H9 (cell line): ENCODE data around the gene UNK. TPM values are rescaled to one million over a fixed set of nuclear protein-coding genes. Genes with fewer than 3 reads are reported as not detected.
A peak's percentile ranks its signal among the peaks of the same experiment; 100 is the strongest.

Source experiments
- DNase-seq: peaks from one replicate; pipeline ENCODE4 v3.0.0-alpha.2; 2017
- H2AFZ ChIP-seq: one replicate; pipeline ENCODE4 v1.6.1; 2013; ENCODE audit warnings: mild to moderate bottlenecking, low read length, control low read depth, moderate library complexity
- H2AK5ac ChIP-seq: 2 replicates; pipeline ENCODE4 v1.6.1; 2013; ENCODE audit warnings: low read length, control low read depth, mixed read lengths; ENCODE audit not compliant: insufficient read length
- H2BK120ac ChIP-seq: one replicate; pipeline ENCODE4 v1.6.1; 2013; ENCODE audit warnings: low read depth, mild to moderate bottlenecking, low read length, control low read depth, inconsistent platforms; ENCODE audit not compliant: poor library complexity, severe bottlenecking
- H2BK12ac ChIP-seq: 2 replicates; pipeline ENCODE4 v1.6.1; 2013; ENCODE audit warnings: low read length, control low read depth, mixed read lengths, low read depth; ENCODE audit not compliant: insufficient read length
- H2BK15ac ChIP-seq: 2 replicates; pipeline ENCODE4 v1.6.1; 2013; ENCODE audit warnings: low read depth, low read length, control low read depth
- H2BK20ac ChIP-seq: one replicate; pipeline ENCODE4 v1.6.1; 2013; ENCODE audit warnings: low read depth, mild to moderate bottlenecking, low read length, control low read depth, inconsistent platforms; ENCODE audit not compliant: poor library complexity, severe bottlenecking
- H2BK5ac ChIP-seq: 2 replicates; pipeline ENCODE4 v1.6.1; 2013; ENCODE audit warnings: low read length, control low read depth, mixed read lengths; ENCODE audit not compliant: insufficient read length
- H3K14ac ChIP-seq: 2 replicates; pipeline ENCODE4 v1.6.1; 2013; ENCODE audit warnings: low read length, control low read depth; ENCODE audit not compliant: insufficient read depth
- H3K18ac ChIP-seq: 2 replicates; pipeline ENCODE4 v1.6.1; 2013; ENCODE audit warnings: low read depth, mild to moderate bottlenecking, mixed read lengths, low read length, control low read depth; ENCODE audit not compliant: insufficient read length
- H3K23ac ChIP-seq: 2 replicates; pipeline ENCODE4 v1.6.1; 2013; ENCODE audit warnings: low read length, control low read depth, mixed read lengths, low read depth; ENCODE audit not compliant: insufficient read length
- H3K23me2 ChIP-seq: 2 replicates; pipeline ENCODE4 v1.6.1; 2013; ENCODE audit warnings: low read depth, mild to moderate bottlenecking, mixed read lengths, low read length, control low read depth; ENCODE audit not compliant: insufficient read length, poor library complexity, severe bottlenecking
- H3K27ac ChIP-seq: 2 replicates; pipeline ENCODE4 v1.5.1; 2013; ENCODE audit warnings: low read length, control low read depth, mixed read lengths, low read depth; ENCODE audit not compliant: insufficient read length
- H3K27me3 ChIP-seq: 2 replicates; pipeline ENCODE4 v1.6.1; 2013; ENCODE audit warnings: low read length, control low read depth, inconsistent platforms; ENCODE audit not compliant: insufficient read depth
- H3K4ac ChIP-seq: 2 replicates; pipeline ENCODE4 v1.6.1; 2013; ENCODE audit warnings: low read depth, mild to moderate bottlenecking, control low read depth, inconsistent platforms, low read length, moderate library complexity
- H3K4me1 ChIP-seq: 2 replicates; pipeline ENCODE4 v1.6.1; 2013; ENCODE audit warnings: low read length, control low read depth, inconsistent platforms; ENCODE audit not compliant: insufficient read depth
- H3K4me2 ChIP-seq: 2 replicates; pipeline ENCODE4 v1.6.1; 2013; ENCODE audit warnings: low read length, control low read depth, mixed read lengths; ENCODE audit not compliant: insufficient read length, insufficient read depth
- H3K56ac ChIP-seq: 2 replicates; pipeline ENCODE4 v1.6.1; 2013; ENCODE audit warnings: low read depth, mild to moderate bottlenecking, mixed read lengths, low read length, control low read depth; ENCODE audit not compliant: insufficient read length
- H3K79me1 ChIP-seq: 2 replicates; pipeline ENCODE4 v1.6.1; 2013; ENCODE audit warnings: low read depth, mild to moderate bottlenecking, moderate library complexity, low read length, control low read depth, inconsistent platforms; ENCODE audit not compliant: insufficient read depth, poor library complexity, severe bottlenecking
- H3K79me2 ChIP-seq: 2 replicates; pipeline ENCODE4 v1.6.1; 2013; ENCODE audit warnings: low read length, control low read depth, inconsistent platforms; ENCODE audit not compliant: insufficient read depth
- H3K9ac ChIP-seq: 2 replicates; pipeline ENCODE4 v1.6.1; 2013; ENCODE audit warnings: low read length, control low read depth, mixed read lengths; ENCODE audit not compliant: insufficient read length; ENCODE audit errors: extremely low read depth
- H3K9me3 ChIP-seq: one replicate; pipeline ENCODE4 v1.6.1; 2013; ENCODE audit warnings: low read depth, low read length, inconsistent platforms; ENCODE audit not compliant: control insufficient read depth
- H3T11ph ChIP-seq: one replicate; pipeline ENCODE4 v1.6.1; 2013; ENCODE audit warnings: mild to moderate bottlenecking, low read length, control low read depth, inconsistent platforms
- H4K20me1 ChIP-seq: one replicate; pipeline ENCODE4 v1.6.1; 2013; ENCODE audit not compliant: control insufficient read depth, insufficient read length, insufficient read depth
- H4K5ac ChIP-seq: 2 replicates; pipeline ENCODE4 v1.6.1; 2013; ENCODE audit warnings: low read depth, mild to moderate bottlenecking, mixed read lengths, low read length, control low read depth; ENCODE audit not compliant: insufficient read length
- H4K8ac ChIP-seq: replicated peaks from 2 replicates; pipeline ENCODE4 v1.6.1; 2013; ENCODE audit warnings: low read length, control low read depth, mixed read lengths, low read depth; ENCODE audit not compliant: insufficient read length
- H4K91ac ChIP-seq: 2 replicates; pipeline ENCODE4 v1.6.1; 2013; ENCODE audit warnings: low read depth, mild to moderate bottlenecking, moderate library complexity, mixed read lengths, low read length, control low read depth; ENCODE audit not compliant: insufficient read length
- H3K27ac Mint-ChIP-seq, 3 experiments: 2 replicates in 2 of 3; 3 replicates in 1 of 3; pipeline ENCODE4 v1.8.0; 2020 to 2021; ENCODE audit warnings: mixed read lengths in 3 of 3, mild to moderate bottlenecking in 1 of 3, moderate library complexity in 1 of 3
- H3K27me3 Mint-ChIP-seq: 2 replicates; pipeline ENCODE4 v1.8.0; 2021; ENCODE audit warnings: low read depth, mild to moderate bottlenecking, moderate library complexity, mixed read lengths
- H3K36me3 Mint-ChIP-seq, 3 experiments: 2 replicates in 2 of 3; 3 replicates in 1 of 3; pipeline ENCODE4 v1.8.0; 2020 to 2021; ENCODE audit warnings: low read depth in 3 of 3, mixed read lengths in 3 of 3; ENCODE audit not compliant: insufficient read depth in 1 of 3
- H3K4me1 Mint-ChIP-seq, 2 experiments: 2 replicates each; pipeline ENCODE4 v1.8.0; 2020; ENCODE audit warnings: mixed read lengths in 2 of 2
- H3K4me3 Mint-ChIP-seq, 2 experiments: 2 replicates in 1 of 2; 3 replicates in 1 of 2; pipeline ENCODE4 v1.8.0; 2020 to 2021; ENCODE audit warnings: mild to moderate bottlenecking in 2 of 2, mixed read lengths in 2 of 2, moderate library complexity in 1 of 2
- H3K9me3 Mint-ChIP-seq, 2 experiments: 2 replicates in 1 of 2; 3 replicates in 1 of 2; pipeline ENCODE4 v1.8.0; 2020; ENCODE audit warnings: mild to moderate bottlenecking in 2 of 2, mixed read lengths in 2 of 2, moderate library complexity in 1 of 2
- WGBS: extraction: QIAGEN DNeasy Blood & Tissue Kit; methylation state at CpG from one replicate; pipeline ENCODE4 v1.1.7; 2013; ENCODE audit warnings: missing lambda C conversion rate, low lambda C conversion rate, mixed read lengths; ENCODE audit not compliant: insufficient read length; ENCODE audit errors: extremely low coverage; 5-methylcytosine and 5-hydroxymethylcytosine counted together
- total RNA-seq: library from RNA; stranded (reverse); gene quantifications from 2 replicates; pipeline ENCODE4 v1.2.1, GENCODE V29; 2021
- TF ChIP-seq, protein P1 (sequence below): fragments of 200-600 bp; sonication (generic); conservative IDR thresholded peaks from 3 replicates; pipeline ENCODE4 v1.8.0; 2021; ENCODE audit warnings: antibody characterized with exemption, mild to moderate bottlenecking

Gene UNK
- total RNA-seq, 1 experiment from 2014 or later = 36.4 TPM

DNA sequence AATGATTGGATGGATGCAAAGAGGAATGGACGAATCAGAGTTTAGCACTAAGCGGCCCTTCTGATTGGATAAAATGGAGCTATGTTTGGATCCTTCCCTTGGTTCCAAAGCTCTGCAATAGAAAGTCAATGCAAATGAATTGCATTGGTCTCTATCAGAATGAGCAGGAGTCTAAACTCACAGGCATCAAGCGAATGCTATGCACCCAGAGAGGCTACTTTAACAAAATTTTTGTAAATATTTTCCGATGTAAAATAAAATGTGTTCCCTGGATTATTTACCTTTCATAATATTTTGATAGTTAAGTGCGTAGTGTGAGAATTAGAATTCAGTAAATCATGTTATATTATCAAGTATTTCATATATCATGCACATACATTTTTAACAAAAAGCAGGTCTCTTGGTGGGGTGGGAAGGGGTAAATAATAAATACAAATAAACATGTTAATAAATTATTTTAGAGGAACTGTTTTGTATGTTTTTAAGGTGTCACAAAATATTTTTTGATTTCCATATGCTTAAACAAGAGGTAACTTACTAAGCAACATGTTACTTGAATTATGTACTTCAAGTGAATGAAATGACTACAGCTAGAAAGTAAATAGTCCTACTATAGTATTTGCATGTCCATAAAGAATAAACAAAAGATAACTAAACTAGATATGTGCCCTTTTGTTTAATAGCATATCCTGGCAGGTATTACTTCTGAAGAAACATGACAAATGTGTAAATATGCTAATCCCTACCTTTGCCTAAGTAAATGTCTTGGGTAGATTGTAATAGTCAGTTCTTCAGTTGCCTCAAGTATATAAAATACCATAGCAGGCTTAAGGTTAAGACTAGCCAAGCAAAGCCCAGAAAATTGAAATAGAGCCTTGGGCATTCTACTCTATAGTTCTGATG, 4.4 kb upstream of the UNK start:
- no peaks in the 10 kb centered on the region for H3K27me3 ChIP-seq
- no peak overlapping the region for H2BK20ac ChIP-seq
- no CpG with 5 or more reads among the region's 5 CpGs for WGBS
- H3K4ac ChIP-seq = no peak overlapping the region
- no peaks in the 10 kb centered on the region for H3K79me1 ChIP-seq
- no peak overlapping the region for H2BK12ac ChIP-seq
- no peak overlapping the region for H4K8ac ChIP-seq
- no peak overlapping the region for H3T11ph ChIP-seq
- no peak overlapping the region for H2BK120ac ChIP-seq
- no peak overlapping the region for H4K91ac ChIP-seq
- no peak overlapping the region for H2BK5ac ChIP-seq
- no peak for DNase-seq
- peaks cover 3% of the 10 kb centered on the region; the same call in 1 of the 2 replicates for H3K79me2 ChIP-seq
- H2AK5ac ChIP-seq = no peak overlapping the region
- H3K56ac ChIP-seq = no peak overlapping the region
- TF ChIP-seq, protein P1, sequence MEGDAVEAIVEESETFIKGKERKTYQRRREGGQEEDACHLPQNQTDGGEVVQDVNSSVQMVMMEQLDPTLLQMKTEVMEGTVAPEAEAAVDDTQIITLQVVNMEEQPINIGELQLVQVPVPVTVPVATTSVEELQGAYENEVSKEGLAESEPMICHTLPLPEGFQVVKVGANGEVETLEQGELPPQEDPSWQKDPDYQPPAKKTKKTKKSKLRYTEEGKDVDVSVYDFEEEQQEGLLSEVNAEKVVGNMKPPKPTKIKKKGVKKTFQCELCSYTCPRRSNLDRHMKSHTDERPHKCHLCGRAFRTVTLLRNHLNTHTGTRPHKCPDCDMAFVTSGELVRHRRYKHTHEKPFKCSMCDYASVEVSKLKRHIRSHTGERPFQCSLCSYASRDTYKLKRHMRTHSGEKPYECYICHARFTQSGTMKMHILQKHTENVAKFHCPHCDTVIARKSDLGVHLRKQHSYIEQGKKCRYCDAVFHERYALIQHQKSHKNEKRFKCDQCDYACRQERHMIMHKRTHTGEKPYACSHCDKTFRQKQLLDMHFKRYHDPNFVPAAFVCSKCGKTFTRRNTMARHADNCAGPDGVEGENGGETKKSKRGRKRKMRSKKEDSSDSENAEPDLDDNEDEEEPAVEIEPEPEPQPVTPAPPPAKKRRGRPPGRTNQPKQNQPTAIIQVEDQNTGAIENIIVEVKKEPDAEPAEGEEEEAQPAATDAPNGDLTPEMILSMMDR = no peak
- H3K4me1 ChIP-seq = peaks cover 2% of the 10 kb centered on the region; the same call in 1 of the 2 replicates
- Mint-ChIP-seq H3K9me3 (peaks cover 2 to 3% of the 10 kb centered on the region in 2 experiments; a peak in 3 of 5 replicates), H3K4me3 (peak overlapping the region; percentile 96 to 99), H3K4me1 (peaks cover 37 to 38% of the 10 kb centered on the region in 2 experiments), H3K27ac (peak overlapping the region in 2 of 3 experiments; percentile 99 to 100; a peak in 4 of 7 replicates), H3K27me3 (peaks cover 2% of the 10 kb centered on the region; the same call in 1 of the 2 replicates), H3K36me3 (peaks cover 22 to 35% (median 34%) of the 10 kb centered on the region in 3 experiments)
- no peak overlapping the region for H3K23ac ChIP-seq
- H3K14ac ChIP-seq = no peak overlapping the region
- no peak overlapping the region for H3K27ac ChIP-seq
- H2AFZ ChIP-seq = no peak overlapping the region
- H3K4me2 ChIP-seq = no peak overlapping the region
- no peaks in the 10 kb centered on the region for H3K9me3 ChIP-seq
- peaks cover 6% of the 10 kb centered on the region for H3K23me2 ChIP-seq
- H4K20me1 ChIP-seq = no peaks in the 10 kb centered on the region
- no peak overlapping the region for H3K18ac ChIP-seq
- no peak overlapping the region for H4K5ac ChIP-seq
- no peak overlapping the region for H3K9ac ChIP-seq
- H2BK15ac ChIP-seq = no peak overlapping the region
